Adrenal gland (tissue), 5 donors: ENCODE data around the gene THBS3.

Experiments used
- POLR2A ChIP-seq, 2 donors: fragments of 450-650 bp; IDR thresholded peaks; one replicate each; pipeline ENCODE4 v1.6.1; 2017; ENCODE audit warnings: antibody characterized with exemption in 2 of 2, mild to moderate bottlenecking in 2 of 2, moderate library complexity in 1 of 2
- TF ChIP-seq, protein P1 (sequence below), 6 experiments: fragments of 450-650 bp in 4 of 6; fragments of 200-600 bp in 2 of 6; sonication (generic) in 1 of 6; IDR thresholded peaks; 1 replicate in 5 of 6; 2 replicates in 1 of 6; pipeline versions ENCODE4 v1.5.1 to v1.8.0; 2016 to 2021; ENCODE audit warnings: antibody characterized with exemption in 6 of 6, mild to moderate bottlenecking in 2 of 6, moderate library complexity in 1 of 6
- donor health status: DM: no; HTN: no; CAD: no.

DNA sequence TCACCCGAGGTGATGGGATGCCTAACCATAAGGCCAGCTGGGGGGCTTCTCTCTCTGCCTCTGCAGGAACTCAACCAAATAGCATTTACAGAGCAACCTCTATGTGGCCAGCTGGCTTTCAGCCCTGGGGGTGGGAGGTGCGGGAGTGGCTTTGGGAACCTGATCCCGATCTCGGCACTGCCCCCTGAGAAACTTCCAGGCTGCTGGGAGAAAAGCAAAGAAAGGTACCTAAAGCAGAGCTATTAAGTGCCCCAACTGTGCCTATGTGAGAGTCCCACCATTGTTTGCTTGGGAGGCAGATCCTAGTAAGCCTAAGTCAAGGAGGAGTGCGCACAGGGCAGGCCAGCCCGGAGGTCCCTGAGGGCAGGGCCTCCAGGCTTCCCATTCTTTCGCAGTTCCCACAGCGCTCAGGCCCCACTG is 41.6 kb downstream of the THBS3 start:
- TF ChIP-seq, protein P1, sequence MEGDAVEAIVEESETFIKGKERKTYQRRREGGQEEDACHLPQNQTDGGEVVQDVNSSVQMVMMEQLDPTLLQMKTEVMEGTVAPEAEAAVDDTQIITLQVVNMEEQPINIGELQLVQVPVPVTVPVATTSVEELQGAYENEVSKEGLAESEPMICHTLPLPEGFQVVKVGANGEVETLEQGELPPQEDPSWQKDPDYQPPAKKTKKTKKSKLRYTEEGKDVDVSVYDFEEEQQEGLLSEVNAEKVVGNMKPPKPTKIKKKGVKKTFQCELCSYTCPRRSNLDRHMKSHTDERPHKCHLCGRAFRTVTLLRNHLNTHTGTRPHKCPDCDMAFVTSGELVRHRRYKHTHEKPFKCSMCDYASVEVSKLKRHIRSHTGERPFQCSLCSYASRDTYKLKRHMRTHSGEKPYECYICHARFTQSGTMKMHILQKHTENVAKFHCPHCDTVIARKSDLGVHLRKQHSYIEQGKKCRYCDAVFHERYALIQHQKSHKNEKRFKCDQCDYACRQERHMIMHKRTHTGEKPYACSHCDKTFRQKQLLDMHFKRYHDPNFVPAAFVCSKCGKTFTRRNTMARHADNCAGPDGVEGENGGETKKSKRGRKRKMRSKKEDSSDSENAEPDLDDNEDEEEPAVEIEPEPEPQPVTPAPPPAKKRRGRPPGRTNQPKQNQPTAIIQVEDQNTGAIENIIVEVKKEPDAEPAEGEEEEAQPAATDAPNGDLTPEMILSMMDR (IDR thresholded peaks at IDR 0.05), result no peak
- TF ChIP-seq POLR2A (IDR thresholded peaks at IDR 0.05), result no peak
